CD4-positive, alpha-beta T cell (primary cell): ENCODE results near the gene AMFR. TPM values are rescaled to one million over a fixed set of nuclear protein-coding genes. Genes with fewer than 3 reads are reported as not detected.

ENCODE experiments used
- ATAC-seq: fragments of 200-7000 bp; cut with Tn5 transposase; one replicate; pipeline ENCODE4 v1.10.0; 2022; ENCODE audit warnings: mild to moderate bottlenecking; ENCODE audit not compliant: poor library complexity
- CTCF ChIA-PET: fragments of 350-600 bp; sonication (Branson Sonifier 250); formaldehyde crosslinking; loops from one replicate; lab custom pipeline; 2021; ENCODE audit warnings: antibody characterized with exemption, inconsistent platforms; lab: Charles Lee
- POLR2A ChIA-PET: fragments of 350-600 bp; sonication (Branson Sonifier 250); formaldehyde crosslinking; loops from one replicate; lab custom pipeline; 2021; ENCODE audit warnings: antibody characterized with exemption, inconsistent platforms; lab: Charles Lee
- DNase-seq, 14 experiments: peaks; one replicate each; pipeline ENCODE4 v3.0.0-alpha.2; 2013 to 2020; ENCODE audit warnings: mixed read lengths in 2 of 14
- H3K27ac ChIP-seq, 2 donors: one replicate each; pipeline versions ENCODE4 v1.5.1 to v1.7.0; 2013; ENCODE audit warnings: low read length in 2 of 2, low read depth in 1 of 2, mild to moderate bottlenecking in 1 of 2
- H3K27me3 ChIP-seq, 2 experiments: 1 replicate in 1 of 2; 2 replicates in 1 of 2; pipeline versions ENCODE4 v1.6.1 to v1.7.0; 2013; ENCODE audit warnings: low read length in 2 of 2, control low read depth in 1 of 2, mild to moderate bottlenecking in 1 of 2, moderate library complexity in 1 of 2; ENCODE audit not compliant: insufficient read depth in 2 of 2, control insufficient read depth in 1 of 2
- H3K36me3 ChIP-seq: one replicate; pipeline ENCODE4 v1.6.1; 2013; ENCODE audit warnings: low read length, control low read depth; ENCODE audit not compliant: insufficient read depth
- H3K4me1 ChIP-seq: one replicate; pipeline ENCODE4 v1.6.1; 2013; ENCODE audit warnings: low read length, control low read depth; ENCODE audit not compliant: insufficient read depth
- H3K4me3 ChIP-seq: one replicate; pipeline ENCODE4 v1.5.1; 2013; ENCODE audit warnings: mild to moderate bottlenecking, low read length, moderate library complexity
- H3K9me3 ChIP-seq, 2 experiments: 1 replicate in 1 of 2; 2 replicates in 1 of 2; pipeline versions ENCODE4 v1.6.1 to v1.7.0; 2013; ENCODE audit warnings: low read length in 2 of 2, mild to moderate bottlenecking in 2 of 2, control low read depth in 1 of 2, moderate library complexity in 1 of 2; ENCODE audit not compliant: control insufficient read depth in 1 of 2, insufficient read depth in 1 of 2
- H3K27ac Mint-ChIP-seq: one replicate; pipeline ENCODE4 v1.8.0; 2020; ENCODE audit warnings: mixed read lengths
- H3K27me3 Mint-ChIP-seq: one replicate; pipeline ENCODE4 v1.8.0; 2021; ENCODE audit warnings: mixed read lengths
- H3K36me3 Mint-ChIP-seq: one replicate; pipeline ENCODE4 v1.8.0; 2021; ENCODE audit warnings: low read depth, mixed read lengths
- H3K4me1 Mint-ChIP-seq: one replicate; pipeline ENCODE4 v1.8.0; 2021; ENCODE audit warnings: low read depth, mixed read lengths
- H3K4me3 Mint-ChIP-seq: one replicate; pipeline ENCODE4 v1.8.0; 2020; ENCODE audit warnings: mild to moderate bottlenecking, mixed read lengths
- H3K9me3 Mint-ChIP-seq: one replicate; pipeline ENCODE4 v1.8.0; 2020; ENCODE audit warnings: mixed read lengths
- CTCF ChIP-seq: fragments of 200-600 bp; IDR thresholded peaks from one replicate; pipeline ENCODE4 v1.8.0; 2022; ENCODE audit warnings: antibody characterized with exemption, mild to moderate bottlenecking
- intact Hi-C, 2 experiments: fragments of 100-400 bp; cut with DNase I in 1 of 2; cut with micrococcal nuclease in 1 of 2; formaldehyde crosslinking; loops; one replicate each; pipeline versions ENCODE4 v1.15.1 to v1.9.0; 2023 to 2025; cut with DNase I, micrococcal nuclease
- total RNA-seq, 174 experiments: library from RNA in 2 of 174; stranded (reverse) in 2 of 174; gene quantifications; one replicate each; pipeline ENCODE4 v1.2.3 and lab custom pipeline; 2021 to 2026

AMFR gene
- total RNA-seq, 2 experiments from 2014 or later, result 79.2 to 83.8 TPM

- H3K27ac ChIP-seq, result no peak overlapping the region
- Mint-ChIP-seq H3K27me3 (no peaks in the 10 kb centered on the region), H3K36me3 (peaks cover 3% of the 10 kb centered on the region), H3K4me3 (no peak overlapping the region), H3K4me1 (peaks cover 31% of the 10 kb centered on the region), H3K27ac (no peak overlapping the region), H3K9me3 (no peaks in the 10 kb centered on the region)
- TF ChIP-seq CTCF, result no peak
- H3K27me3 ChIP-seq, result no peaks in the 10 kb centered on the region
- no peaks in the 10 kb centered on the region for H3K36me3 ChIP-seq
- H3K9me3 ChIP-seq, result no peaks in the 10 kb centered on the region
- no peak for ATAC-seq
- no peak for DNase-seq
- intact Hi-C loops, result loop anchor here in 1 of 2 experiments (5.0 kb wide), 1 partner anchor 888 kb away; no protein-coding TSS in a partner anchor
- peaks cover 13% of the 10 kb centered on the region for H3K4me1 ChIP-seq
- ChIA-PET POLR2A (no interaction called here), CTCF (interaction anchor here (0.7 kb wide), 1 partner anchor 37 kb away, joined by 3 read pairs; no protein-coding TSS in a partner anchor)
- H3K4me3 ChIP-seq, result no peak overlapping the region
These were observed 70.1 kb downstream of the AMFR start for GRCh38 chr16:56355221-56355620.

GRCh38 chr16:56354746-56355145 is 70.6 kb downstream of the AMFR start:
- Histone ChIP-seq H3K9me3 (no peaks in the 10 kb centered on the region), H3K27ac (no peak overlapping the region), H3K4me1 (peaks cover 13% of the 10 kb centered on the region), H3K27me3 (no peaks in the 10 kb centered on the region), H3K36me3 (no peaks in the 10 kb centered on the region), H3K4me3 (no peak overlapping the region)
- DNase-seq, result no peak
- ATAC-seq, result no peak
- no peaks in the 10 kb centered on the region for H3K27me3 Mint-ChIP-seq
- H3K9me3 Mint-ChIP-seq, result no peaks in the 10 kb centered on the region
- ChIA-PET POLR2A (no interaction called here), CTCF (interaction anchor here (0.7 kb wide), 1 partner anchor 36 kb away, joined by 3 read pairs; no protein-coding TSS in a partner anchor)
- H3K4me3 Mint-ChIP-seq, result no peak overlapping the region
- TF ChIP-seq CTCF, result no peak
- intact Hi-C loops, result loop anchor here in 1 of 2 experiments (5.0 kb wide), 1 partner anchor 887 kb away; no protein-coding TSS in a partner anchor
- peaks cover 29% of the 10 kb centered on the region for H3K4me1 Mint-ChIP-seq
- no peak overlapping the region for H3K27ac Mint-ChIP-seq
- no peaks in the 10 kb centered on the region for H3K36me3 Mint-ChIP-seq

- DNase-seq (no peak), ATAC-seq (no peak)
- no peak overlapping the region for H3K27ac ChIP-seq
- Mint-ChIP-seq H3K4me1 (peaks cover 25% of the 10 kb centered on the region), H3K36me3 (no peaks in the 10 kb centered on the region), H3K27ac (no peak overlapping the region), H3K9me3 (no peaks in the 10 kb centered on the region), H3K27me3 (no peaks in the 10 kb centered on the region), H3K4me3 (no peak overlapping the region)
- CTCF ChIA-PET, result no interaction called here
- H3K9me3 ChIP-seq, result no peaks in the 10 kb centered on the region
- TF ChIP-seq CTCF, result no peak
- H3K27me3 ChIP-seq, result no peaks in the 10 kb centered on the region
- H3K4me3 ChIP-seq, result no peak overlapping the region
- intact Hi-C loops, result no loop called here
- H3K4me1 ChIP-seq, result peaks cover 13% of the 10 kb centered on the region
- no peaks in the 10 kb centered on the region for H3K36me3 ChIP-seq
- POLR2A ChIA-PET, result no interaction called here
These were observed 71.3 kb downstream of the AMFR start for GRCh38 chr16:56354016-56354415.
